Pancreas (tissue), 10 donors: ENCODE measurements around the gene LGR6. TPM values are rescaled to one million over a fixed set of nuclear protein-coding genes. Genes with fewer than 3 reads are reported as not detected.

Source experiments
- ATAC-seq, 4 donors: fragments of 200-7000 bp; cut with Tn5 transposase; one replicate each; pipeline versions ENCODE4 v1.8.0 to v1.9.1; 2020; ENCODE audit warnings: mild to moderate bottlenecking in 4 of 4, moderate library complexity in 4 of 4
- DNase-seq, 6 donors: peaks; one replicate each; pipeline ENCODE4 v3.0.0-alpha.2; 2020
- FAIRE-seq: peaks from 2 replicates; lab custom pipeline; 2012; peaks lifted over from hg19 to GRCh38; lab: Jason Lieb, UNC
- H3K27ac ChIP-seq, 4 donors: fragments of 200-600 bp; sonication (generic); 1 replicate in 3 of 4; 2 replicates in 1 of 4; pipeline versions ENCODE4 v1.5.0 to v1.8.0; 2020
- H3K27me3 ChIP-seq, 4 donors: fragments of 200-600 bp; one replicate each; pipeline ENCODE4 v1.8.0; 2021
- H3K36me3 ChIP-seq, 3 donors: fragments of 200-600 bp; sonication (generic) in 1 of 3; one replicate each; pipeline versions ENCODE4 v1.5.0 to v1.8.0; 2020 to 2021
- H3K4me1 ChIP-seq, 3 donors: fragments of 200-600 bp; one replicate each; pipeline ENCODE4 v1.8.0; 2021
- H3K4me3 ChIP-seq, 4 donors: fragments of 200-600 bp; sonication (generic) in 2 of 4; one replicate each; pipeline versions ENCODE4 v1.5.0 to v1.8.0; 2020 to 2021
- H3K9me3 ChIP-seq, 4 donors: fragments of 200-600 bp; one replicate each; pipeline ENCODE4 v1.8.0; 2021
- whole genome bisulfite sequencing, 2 donors: extraction: QIAGEN DNeasy Blood & Tissue Kit; methylation state at CpG; one replicate each; pipeline ENCODE4 v1.1.7; 2013; 5-methylcytosine and 5-hydroxymethylcytosine counted together
- intact Hi-C, 3 donors: fragments of 100-400 bp; cut with DNase I; formaldehyde crosslinking; loops; one replicate each; pipeline versions ENCODE4 v1.11.1 to v1.14.2; 2022
- polyA plus RNA-seq, 2 donors: library from polyadenylated mRNA; stranded (reverse); fragments of 200-250 nt; gene quantifications; one replicate each; pipeline ENCODE4 v1.2.3, GENCODE V29; 2013
- total RNA-seq, 6 donors: library from RNA; stranded (reverse); fragmentation: NEBNext Ultra II Directional in 4 of 6; extraction: Animal tissue kit (Norgen Biotek cat#: 25700) in 4 of 6; gene quantifications; one replicate each; pipeline versions ENCODE4 v1.2.1 to v1.2.4, GENCODE V29; 2021 to 2023
- TF ChIP-seq, protein P1 (sequence below), 4 donors: fragments of 200-600 bp; sonication (generic) in 3 of 4; IDR thresholded peaks; one replicate each; pipeline versions ENCODE4 v1.5.0 to v1.8.0; 2021; ENCODE audit warnings: antibody characterized with exemption in 4 of 4
- donor health status: healthy with polysubstance abuse.
- donor health status: DM: no; HTN: no; CAD: no; lungs with moderate emphysema.
- donor health status: DM: no; HTN: no; CAD: no.
- donor health status: control.
- donor health status: control.
- donor health status: Bipolar disorder and iron deficiency.
- donor health status: DM: yes; HTN: yes; CAD: no.
- donor health status: DM: no; HTN: no; CAD: no.
- donor health status: DM: no; HTN: no; CAD: no.
- donor health status: DM: yes; HTN: yes; CAD: no.

Gene LGR6
- total and polyA plus RNA-seq, 8 donors, result 0.06 to 0.47 (median 0.15) TPM; not detected in 3

GRCh38 chr1:202281316-202282024 is 87.9 kb downstream of the LGR6 start:
- TF ChIP-seq, protein P1, sequence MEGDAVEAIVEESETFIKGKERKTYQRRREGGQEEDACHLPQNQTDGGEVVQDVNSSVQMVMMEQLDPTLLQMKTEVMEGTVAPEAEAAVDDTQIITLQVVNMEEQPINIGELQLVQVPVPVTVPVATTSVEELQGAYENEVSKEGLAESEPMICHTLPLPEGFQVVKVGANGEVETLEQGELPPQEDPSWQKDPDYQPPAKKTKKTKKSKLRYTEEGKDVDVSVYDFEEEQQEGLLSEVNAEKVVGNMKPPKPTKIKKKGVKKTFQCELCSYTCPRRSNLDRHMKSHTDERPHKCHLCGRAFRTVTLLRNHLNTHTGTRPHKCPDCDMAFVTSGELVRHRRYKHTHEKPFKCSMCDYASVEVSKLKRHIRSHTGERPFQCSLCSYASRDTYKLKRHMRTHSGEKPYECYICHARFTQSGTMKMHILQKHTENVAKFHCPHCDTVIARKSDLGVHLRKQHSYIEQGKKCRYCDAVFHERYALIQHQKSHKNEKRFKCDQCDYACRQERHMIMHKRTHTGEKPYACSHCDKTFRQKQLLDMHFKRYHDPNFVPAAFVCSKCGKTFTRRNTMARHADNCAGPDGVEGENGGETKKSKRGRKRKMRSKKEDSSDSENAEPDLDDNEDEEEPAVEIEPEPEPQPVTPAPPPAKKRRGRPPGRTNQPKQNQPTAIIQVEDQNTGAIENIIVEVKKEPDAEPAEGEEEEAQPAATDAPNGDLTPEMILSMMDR (IDR thresholded peaks at IDR 0.05), result no peak
- FAIRE-seq, result no peak

DNA sequence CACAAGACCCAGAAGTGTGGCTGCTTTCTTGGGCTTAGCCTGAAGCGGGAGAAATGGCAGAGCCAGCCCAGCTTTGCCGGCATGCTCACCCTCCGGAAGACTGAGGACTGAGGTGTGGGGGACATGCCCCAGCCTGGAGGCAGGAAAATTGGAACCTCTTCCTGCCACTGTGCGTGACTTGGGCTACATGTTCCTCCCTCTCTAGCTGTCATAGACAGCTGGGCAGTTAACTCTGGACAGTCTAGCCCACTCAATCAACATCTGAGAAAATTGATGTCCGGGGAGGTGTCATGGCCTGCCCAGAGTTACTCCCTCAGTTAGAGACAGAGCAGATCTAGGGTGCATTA is 88.4 kb downstream of the LGR6 start:
- FAIRE-seq, result no peak
- intact Hi-C loops, result no loop called here
- Histone ChIP-seq H3K4me3 (no peak overlapping the region), H3K27ac (no peak overlapping the region), H3K4me1 (no peaks in the 10 kb centered on the region), H3K27me3 (no peaks in the 10 kb centered on the region), H3K9me3 (no peaks in the 10 kb centered on the region), H3K36me3 (no peaks in the 10 kb centered on the region)
- peak in 1 of 6 donors; percentile 26 for DNase-seq
- ATAC-seq, result no peak
- 92 to 93% methylated on average over 5 of the region's 5 CpGs for WGBS, 2 donors
- TF ChIP-seq, protein P1 (IDR thresholded peaks at IDR 0.05), result no peak

More at GRCh38 chr1:202281316-202282024, 87.9 kb downstream of the LGR6 start:
- Histone ChIP-seq H3K9me3 (no peaks in the 10 kb centered on the region), H3K27ac (no peak overlapping the region), H3K36me3 (no peaks in the 10 kb centered on the region), H3K4me1 (no peaks in the 10 kb centered on the region), H3K4me3 (no peak overlapping the region), H3K27me3 (no peaks in the 10 kb centered on the region)
- 54 to 60% methylated on average over 5 of the region's 5 CpGs for WGBS, 2 donors
- DNase-seq, result peak in 1 of 6 donors; percentile 32
- no peak for ATAC-seq
- intact Hi-C loops, result no loop called here

- Histone ChIP-seq H3K27me3 (no peaks in the 10 kb centered on the region), H3K4me1 (peaks cover 0 to 3% (median 0%) of the 10 kb centered on the region in 3 donors), H3K27ac (no peak overlapping the region), H3K9me3 (no peaks in the 10 kb centered on the region), H3K36me3 (no peaks in the 10 kb centered on the region), H3K4me3 (no peak overlapping the region)
- ATAC-seq, result no peak
- DNase-seq, result peak in 1 of 6 donors; percentile 20
- intact Hi-C loops, result no loop called here
- TF ChIP-seq, protein P1 (IDR thresholded peaks at IDR 0.05), result no peak
- FAIRE-seq, result no peak
- WGBS, 2 donors, result 80 to 86% methylated on average over 7 of the region's 7 CpGs
Observed at GRCh38 chr1:202282596-202283283, 89.1 kb downstream of the LGR6 start.

DNA sequence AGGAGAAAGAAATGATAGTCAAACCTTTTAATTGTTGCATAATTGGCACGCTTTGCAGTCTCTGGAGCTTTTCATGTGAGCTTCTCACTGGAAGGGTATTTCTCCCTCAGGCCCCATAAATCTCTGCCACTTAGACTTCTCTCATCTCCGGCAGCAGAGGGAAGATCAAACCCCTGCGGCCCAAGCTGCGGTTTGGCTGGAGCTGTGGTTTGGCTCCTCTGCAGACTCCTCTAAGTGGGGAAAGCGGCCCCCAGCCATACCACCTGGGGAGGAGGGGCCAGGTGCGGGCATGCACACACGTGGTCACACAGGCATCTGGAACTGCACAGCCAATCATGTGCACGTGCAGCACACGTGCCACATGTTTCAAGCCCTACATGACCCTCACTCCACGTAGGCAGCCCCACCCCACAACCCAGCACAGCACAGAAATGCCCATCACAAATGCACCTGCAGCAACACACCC is 89.8 kb downstream of the LGR6 start:
- DNase-seq, result peak in 1 of 6 donors; percentile 27
- no peak overlapping the region for H3K27ac ChIP-seq
- WGBS, 2 donors, result 35 to 52% methylated on average over 10 of the region's 10 CpGs
- no peak for FAIRE-seq
- peak in 1 of 4 donors; percentile 25 for ATAC-seq
- H3K9me3 ChIP-seq, result no peaks in the 10 kb centered on the region
- peaks cover 0 to 3% (median 0%) of the 10 kb centered on the region in 3 donors for H3K4me1 ChIP-seq
- intact Hi-C loops, result no loop called here
- TF ChIP-seq, protein P1 (IDR thresholded peaks at IDR 0.05), result no peak
- no peaks in the 10 kb centered on the region for H3K27me3 ChIP-seq
- no peaks in the 10 kb centered on the region for H3K36me3 ChIP-seq
- H3K4me3 ChIP-seq, result no peak overlapping the region
